ENCODE data around the gene LDB3.

DNA sequence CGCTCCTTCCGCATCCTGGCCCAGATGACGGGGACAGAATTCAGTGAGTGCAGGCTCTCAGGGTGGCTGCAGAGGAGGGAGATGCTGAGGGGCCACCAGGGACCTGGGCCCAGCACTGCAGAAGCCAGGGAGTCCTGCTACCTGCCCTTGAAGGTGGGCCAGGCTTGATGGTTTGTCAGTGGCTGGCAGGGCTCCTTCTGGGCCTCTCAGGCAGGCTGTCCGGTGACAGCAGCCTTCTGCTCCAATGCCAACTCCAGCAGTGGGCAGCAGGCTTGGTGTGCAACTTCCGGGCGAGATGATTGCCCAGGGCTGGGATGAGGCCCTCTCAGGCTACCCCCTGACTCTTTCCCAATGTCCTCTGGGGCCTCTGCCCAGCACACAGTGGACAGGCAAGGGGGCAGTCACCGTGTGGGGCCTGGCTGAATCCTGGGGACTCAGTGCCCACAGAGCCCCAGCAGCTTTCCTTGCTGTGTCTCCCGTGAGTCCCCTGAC is 23.8 kb downstream of the LDB3 start:
- TF ChIP-seq CTCF (conservative IDR thresholded peaks at IDR 0.05): no peak
- no peak for TF ChIP-seq EZH2 (IDR thresholded peaks at IDR 0.05; ENCODE audit: low read depth)
